DND-41 (cell line): ENCODE data around the gene BLM.

Experiments used
- CTCF ChIP-seq: IDR thresholded peaks from 2 replicates; pipeline ENCODE4 v1.5.1; 2012; ENCODE audit warnings: borderline replicate concordance, low read length, moderate library complexity, mild to moderate bottlenecking; ENCODE audit not compliant: poor library complexity, severe bottlenecking; ENCODE audit errors: extremely low read depth
- EZH2 ChIP-seq: IDR thresholded peaks from 3 replicates; pipeline ENCODE4 v1.6.1; 2012; ENCODE audit warnings: borderline replicate concordance, low read depth, mild to moderate bottlenecking, moderate library complexity, low read length, inconsistent platforms; ENCODE audit not compliant: severe bottlenecking

GRCh38 chr15:90860942-90861675 is 144.0 kb downstream of the BLM start:
- TF ChIP-seq CTCF (no peak), EZH2 (no peak)
